HCT116 (cell line): Measurements from ENCODE around the gene SPTY2D1. TPM values are rescaled to one million over a fixed set of nuclear protein-coding genes. Genes with fewer than 3 reads are reported as not detected.

Experiments used
- ATAC-seq: fragments of 200-7000 bp; cut with Tn5 transposase; 2 replicates; pipeline ENCODE4 v1.9.1; 2020; ENCODE audit warnings: mild to moderate bottlenecking, moderate library complexity
- BruUV-seq: library from RNA; stranded (reverse); fragments of 400-500 nt; replicated peaks from 2 replicates; lab custom pipeline; 2021; lab: Mats Ljungman, UMichigan
- CTCF ChIA-PET: fragments of 300-600 bp; sonication (Branson Sonifier 250); formaldehyde crosslinking; loops from one replicate; lab custom pipeline; 2021; ENCODE audit warnings: antibody characterized with exemption; lab: Charles Lee
- POLR2A ChIA-PET: fragments of 300-600, 350-600 bp; sonication (Branson Sonifier 250); formaldehyde crosslinking; loops from one replicate; lab custom pipeline; 2021; ENCODE audit warnings: antibody characterized with exemption; lab: Charles Lee
- RAD21 ChIA-PET, 2 experiments: fragments of 300-600 bp; sonication (Branson Sonifier 250); formaldehyde crosslinking; loops; one replicate each; lab custom pipeline; 2023; ENCODE audit warnings: low total read pairs in 2 of 2; ENCODE audit not compliant: uncharacterized antibody in 2 of 2, unreplicated experiment in 2 of 2, low non-redundant PET in 1 of 2; lab: Charles Lee
- DNase-seq: peaks from one replicate; pipeline ENCODE4 v3.0.0-alpha.2; 2010; ENCODE audit warnings: low read depth, low spot score
- H2AFZ ChIP-seq: fragments of 200-600 bp; shearing (Covaris generic), sonication (generic); 2 replicates; pipeline ENCODE4 v1.6.1; 2017; ENCODE audit warnings: low read depth, mixed run types, mixed read lengths, antibody characterized with exemption, low read length; ENCODE audit not compliant: poor library complexity, severe bottlenecking
- H3K27ac ChIP-seq: 2 replicates; pipeline ENCODE4 v1.5.1; 2012; ENCODE audit warnings: low read depth, low read length
- H3K27me3 ChIP-seq: fragments of 200-600 bp; sonication (generic); 2 replicates; pipeline ENCODE4 v1.6.1; 2016; ENCODE audit warnings: mixed run types, low read length, mixed read lengths; ENCODE audit not compliant: insufficient read depth
- H3K36me3 ChIP-seq, 2 experiments: fragments of 200-500 bp in 1 of 2; fragments of 200-600 bp in 1 of 2; sonication (Bioruptor generic) in 1 of 2; sonication (generic) in 1 of 2; 2 replicates each; pipeline versions ENCODE4 v1.5.1 to v1.6.1; 2014 to 2016; ENCODE audit warnings: low read length in 2 of 2, inconsistent platforms in 1 of 2, mixed read lengths in 1 of 2, mixed run types in 1 of 2; ENCODE audit not compliant: insufficient read depth in 2 of 2, control insufficient read depth in 1 of 2
- H3K4me1 ChIP-seq, 2 experiments: fragments of 200-600 bp in 1 of 2; sonication (generic) in 1 of 2; 2 replicates each; pipeline versions ENCODE4 v1.5.1 to v1.6.1; 2012 to 2017; ENCODE audit warnings: low read length in 2 of 2, inconsistent platforms in 1 of 2, mild to moderate bottlenecking in 1 of 2, mixed read lengths in 1 of 2, mixed run types in 1 of 2, moderate library complexity in 1 of 2; ENCODE audit not compliant: insufficient read depth in 2 of 2, control insufficient read depth in 1 of 2
- H3K4me2 ChIP-seq: fragments of 200-600 bp; sonication (generic); 2 replicates; pipeline ENCODE4 v1.6.1; 2017; ENCODE audit warnings: mixed run types, low read length, mixed read lengths
- H3K4me3 ChIP-seq, 2 experiments: fragments of 200-600 bp in 1 of 2; sonication (generic) in 1 of 2; replicated peaks in 1 of 2; 2 replicates each; pipeline ENCODE4 v1.5.1; 2011 to 2016; ENCODE audit warnings: low read length in 2 of 2, control low read depth in 1 of 2, low read depth in 1 of 2, mild to moderate bottlenecking in 1 of 2, mixed read lengths in 1 of 2, mixed run types in 1 of 2
- H3K79me2 ChIP-seq: fragments of 200-600 bp; sonication (generic); 2 replicates; pipeline ENCODE4 v1.6.1; 2017; ENCODE audit warnings: mild to moderate bottlenecking, mixed run types, low read length, moderate library complexity, mixed read lengths; ENCODE audit not compliant: insufficient read depth
- H3K9ac ChIP-seq: fragments of 200-600 bp; sonication (generic); 2 replicates; pipeline ENCODE4 v1.6.1; 2016; ENCODE audit warnings: low read length, mixed read lengths
- H3K9me2 ChIP-seq: fragments of 200-600 bp; sonication (generic), shearing (Covaris generic); 2 replicates; pipeline ENCODE4 v1.6.1; 2017; ENCODE audit warnings: mixed run types, mild to moderate bottlenecking, moderate library complexity; ENCODE audit not compliant: insufficient read depth
- H3K9me3 ChIP-seq, 2 experiments: fragments of 200-500 bp in 1 of 2; fragments of 200-600 bp in 1 of 2; sonication (Bioruptor generic) in 1 of 2; sonication (generic) in 1 of 2; 2 replicates each; pipeline ENCODE4 v1.6.1; 2014 to 2017; ENCODE audit warnings: low read length in 2 of 2, mixed read lengths in 2 of 2, inconsistent platforms in 1 of 2, low read depth in 1 of 2, mild to moderate bottlenecking in 1 of 2, mixed run types in 1 of 2, moderate library complexity in 1 of 2; ENCODE audit not compliant: control insufficient read depth in 1 of 2, insufficient read depth in 1 of 2
- H4K20me1 ChIP-seq: fragments of 200-600 bp; sonication (generic), shearing (Covaris generic); 2 replicates; pipeline ENCODE4 v1.6.1; 2017; ENCODE audit warnings: mixed run types, mild to moderate bottlenecking, moderate library complexity; ENCODE audit not compliant: insufficient read depth
- ATF3 ChIP-seq: IDR thresholded peaks from 2 replicates; pipeline ENCODE4 v1.6.1; 2012
- CBX3 ChIP-seq: IDR thresholded peaks from 2 replicates; pipeline ENCODE4 v1.6.1; 2012; ENCODE audit warnings: low read depth
- CEBPB ChIP-seq: IDR thresholded peaks from 2 replicates; pipeline ENCODE4 v1.6.1; 2012; ENCODE audit warnings: low read depth
- CTCF ChIP-seq, 3 experiments: fragments of 200-600 bp in 1 of 3; sonication (generic) in 1 of 3; IDR thresholded peaks in 2 of 3; conservative IDR thresholded peaks in 1 of 3; 2 replicates each; pipeline ENCODE4 v1.5.1; 2012 to 2017; ENCODE audit warnings: low read depth in 2 of 3, low read length in 2 of 3, antibody characterized with exemption in 1 of 3, borderline replicate concordance in 1 of 3, control low read depth in 1 of 3, mild to moderate bottlenecking in 1 of 3, mixed read lengths in 1 of 3, mixed run types in 1 of 3, moderate library complexity in 1 of 3; ENCODE audit not compliant: insufficient read depth in 1 of 3
- EZH2 ChIP-seq: fragments of 200-600 bp; sonication (generic); IDR thresholded peaks from 2 replicates; pipeline ENCODE4 v1.6.1; 2017; ENCODE audit warnings: antibody characterized with exemption, mixed run types
- EZH2phosphoT487 ChIP-seq: fragments of 200-600 bp; IDR thresholded peaks from 2 replicates; pipeline ENCODE4 v1.6.1; 2018; ENCODE audit warnings: antibody characterized with exemption, borderline replicate concordance
- FOSL1 ChIP-seq: IDR thresholded peaks from 2 replicates; pipeline ENCODE4 v1.6.1; 2012; ENCODE audit warnings: low read depth
- JUND ChIP-seq: IDR thresholded peaks from 2 replicates; pipeline ENCODE4 v1.6.1; 2012
- POLR2A ChIP-seq: IDR thresholded peaks from 2 replicates; pipeline ENCODE4 v1.7.0; 2011; ENCODE audit warnings: borderline replicate concordance; ENCODE audit not compliant: insufficient read depth, insufficient read length; ENCODE audit errors: extremely low read depth
- POLR2AphosphoS5 ChIP-seq: IDR thresholded peaks from 2 replicates; pipeline ENCODE4 v1.6.1; 2011; ENCODE audit warnings: mild to moderate bottlenecking, low read depth, low read length, moderate library complexity
- SP1 ChIP-seq: IDR thresholded peaks from 2 replicates; pipeline ENCODE4 v1.6.1; 2012; ENCODE audit warnings: low read depth
- TCF7L2 ChIP-seq: IDR thresholded peaks from 2 replicates; pipeline ENCODE4 v1.7.0; 2011; ENCODE audit warnings: borderline replicate concordance, inconsistent platforms; ENCODE audit not compliant: insufficient read depth, insufficient read length; ENCODE audit errors: extremely low read depth
- YY1 ChIP-seq: IDR thresholded peaks from 2 replicates; pipeline ENCODE4 v1.6.1; 2011; ENCODE audit warnings: low read length, low read depth, moderate library complexity, mild to moderate bottlenecking; ENCODE audit not compliant: insufficient replicate concordance; ENCODE audit errors: extremely low read depth
- ZBTB33 ChIP-seq: IDR thresholded peaks from 2 replicates; pipeline ENCODE4 v1.6.1; 2011; ENCODE audit warnings: mild to moderate bottlenecking, low read length, moderate library complexity; ENCODE audit not compliant: insufficient replicate concordance; ENCODE audit errors: extremely low read depth
- ZFX ChIP-seq: fragments of 450-650 bp; IDR thresholded peaks from 2 replicates; pipeline ENCODE4 v1.6.1; 2017
- intact Hi-C: fragments of 100-400 bp; cut with micrococcal nuclease; formaldehyde crosslinking; loops from 2 replicates; pipeline ENCODE4 v1.10.0; 2022
- total RNA-seq: library from RNA; stranded (reverse); gene quantifications from one replicate; pipeline ENCODE4 v1.2.1, GENCODE V29; 2021; ENCODE audit not compliant: unreplicated experiment

SPTY2D1 gene
- total RNA-seq, 1 experiment from 2014 or later: 19.7 TPM

GRCh38 chr11:18611196-18611595 lies 22.9 kb downstream of the SPTY2D1 start:
- H3K27ac ChIP-seq: no peak overlapping the region
- ChIA-PET POLR2A (no interaction called here), CTCF (no interaction called here)

GRCh38 chr11:18608376-18608775 lies 25.8 kb downstream of the SPTY2D1 start:
- ATAC-seq: no peak
- H4K20me1 ChIP-seq: no peaks in the 10 kb centered on the region
- RAD21 ChIA-PET: no interaction called here

More at GRCh38 chr11:18611196-18611595, 22.9 kb downstream of the SPTY2D1 start:
- ATAC-seq (no peak), DNase-seq (no peak)
- Histone ChIP-seq H3K27me3 (no peaks in the 10 kb centered on the region), H3K4me1 (no peaks in the 10 kb centered on the region), H3K9ac (no peak overlapping the region), H4K20me1 (no peaks in the 10 kb centered on the region), H3K4me2 (no peak overlapping the region), H3K9me2 (no peaks in the 10 kb centered on the region), H3K36me3 (peaks cover 16 to 26% of the 10 kb centered on the region in 2 experiments; a peak in 2 of 4 replicates), H3K9me3 (no peaks in the 10 kb centered on the region), H3K79me2 (peaks cover 3% of the 10 kb centered on the region; the same call in 1 of the 2 replicates), H2AFZ (no peak overlapping the region), H3K4me3 (no peak overlapping the region)
- RAD21 ChIA-PET: no interaction called here
- BruUV-seq: no TSS peak
- intact Hi-C loops: no loop called here
- no peak for TF ChIP-seq SP1

More at GRCh38 chr11:18608376-18608775, 25.8 kb downstream of the SPTY2D1 start:
- H3K9me2 ChIP-seq: no peaks in the 10 kb centered on the region
- no peak for DNase-seq
- H3K4me3 ChIP-seq: no peak overlapping the region
- ChIA-PET CTCF (no interaction called here), POLR2A (no interaction called here)
- no TSS peak for BruUV-seq
- H3K36me3 ChIP-seq: peaks cover 7 to 14% of the 10 kb centered on the region in 2 experiments; a peak in 2 of 4 replicates
- no peak for TF ChIP-seq CBX3
- TF ChIP-seq SP1: no peak
- no peak for TF ChIP-seq TCF7L2
- no peak for TF ChIP-seq JUND
- no peak for TF ChIP-seq CTCF (IDR thresholded peaks at IDR 0.05 in 2 of 3, conservative IDR thresholded peaks at IDR 0.05 in 1 of 3; ENCODE audit: borderline replicate concordance in 1 of 3, insufficient read depth in 1 of 3, low read depth in 2 of 3, low read length in 2 of 3)
- TF ChIP-seq EZH2: no peak
- no peak for TF ChIP-seq YY1
- TF ChIP-seq ZFX: no peak
- no peak for TF ChIP-seq EZH2phosphoT487
- no peak for TF ChIP-seq FOSL1
- no peak for TF ChIP-seq CEBPB
- no peak for TF ChIP-seq ZBTB33
- TF ChIP-seq POLR2A: no peak
- no peak for TF ChIP-seq ATF3
- no peak for TF ChIP-seq POLR2AphosphoS5
- no peak overlapping the region for H2AFZ ChIP-seq
- intact Hi-C loops: no loop called here
- H3K9ac ChIP-seq: no peak overlapping the region
- H3K4me2 ChIP-seq: no peak overlapping the region
- peaks cover 2% of the 10 kb centered on the region; the same call in 1 of the 2 replicates for H3K79me2 ChIP-seq
- no peak overlapping the region for H3K27ac ChIP-seq
- no peaks in the 10 kb centered on the region for H3K4me1 ChIP-seq
- no peaks in the 10 kb centered on the region for H3K27me3 ChIP-seq
- H3K9me3 ChIP-seq: no peaks in the 10 kb centered on the region
